Measurements from ENCODE around the gene SH3RF3.
A peak's percentile ranks its signal among the peaks of the same experiment; 100 is the strongest.

Gene SH3RF3

GRCh38 chr2:109507217-109507616, 378.2 kb downstream of the SH3RF3 start:
- no peak for DNase-seq (ENCODE audit: low read depth)

DNA sequence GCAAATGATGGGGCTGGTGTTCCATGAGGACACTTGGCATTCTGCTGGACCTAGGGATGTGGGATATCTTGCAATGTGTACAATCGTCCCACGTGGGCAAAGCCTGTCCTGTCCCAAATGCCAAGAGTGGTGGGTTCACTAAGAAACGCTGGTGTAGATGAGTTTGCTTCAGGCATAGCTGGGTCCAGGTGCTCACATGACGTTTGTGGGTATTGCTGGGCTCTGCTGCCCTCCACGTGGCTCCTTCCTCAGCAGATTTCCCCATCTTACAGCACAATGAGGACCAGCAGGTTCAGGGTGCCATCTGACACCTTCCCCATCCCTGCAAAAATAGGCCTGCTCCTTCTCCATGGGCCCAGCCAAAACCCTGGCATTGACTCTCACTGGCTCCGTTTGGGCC, 378.8 kb downstream of the SH3RF3 start:
- no peak for DNase-seq (ENCODE audit: low read depth)

DNA sequence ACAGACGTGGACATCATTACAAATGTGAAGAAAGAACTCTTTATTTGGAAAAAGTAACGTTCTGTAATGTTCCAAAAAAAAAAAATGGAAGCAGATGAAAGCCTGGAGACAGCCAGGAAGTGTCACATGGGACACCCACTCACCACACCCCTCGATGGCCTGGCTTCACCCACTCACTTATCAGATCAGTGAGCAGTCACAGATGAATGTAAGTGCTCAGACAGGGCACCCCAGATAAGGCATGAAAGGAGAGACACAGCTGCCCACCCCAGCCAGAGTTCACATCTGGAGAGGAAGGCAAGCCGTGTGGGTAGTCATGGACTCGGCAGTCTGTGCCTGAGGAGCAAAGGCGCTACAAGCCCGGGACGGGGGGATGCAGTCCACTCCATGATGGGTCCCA, 379.6 kb downstream of the SH3RF3 start:
- no peak for DNase-seq (ENCODE audit: low read depth)

DNA sequence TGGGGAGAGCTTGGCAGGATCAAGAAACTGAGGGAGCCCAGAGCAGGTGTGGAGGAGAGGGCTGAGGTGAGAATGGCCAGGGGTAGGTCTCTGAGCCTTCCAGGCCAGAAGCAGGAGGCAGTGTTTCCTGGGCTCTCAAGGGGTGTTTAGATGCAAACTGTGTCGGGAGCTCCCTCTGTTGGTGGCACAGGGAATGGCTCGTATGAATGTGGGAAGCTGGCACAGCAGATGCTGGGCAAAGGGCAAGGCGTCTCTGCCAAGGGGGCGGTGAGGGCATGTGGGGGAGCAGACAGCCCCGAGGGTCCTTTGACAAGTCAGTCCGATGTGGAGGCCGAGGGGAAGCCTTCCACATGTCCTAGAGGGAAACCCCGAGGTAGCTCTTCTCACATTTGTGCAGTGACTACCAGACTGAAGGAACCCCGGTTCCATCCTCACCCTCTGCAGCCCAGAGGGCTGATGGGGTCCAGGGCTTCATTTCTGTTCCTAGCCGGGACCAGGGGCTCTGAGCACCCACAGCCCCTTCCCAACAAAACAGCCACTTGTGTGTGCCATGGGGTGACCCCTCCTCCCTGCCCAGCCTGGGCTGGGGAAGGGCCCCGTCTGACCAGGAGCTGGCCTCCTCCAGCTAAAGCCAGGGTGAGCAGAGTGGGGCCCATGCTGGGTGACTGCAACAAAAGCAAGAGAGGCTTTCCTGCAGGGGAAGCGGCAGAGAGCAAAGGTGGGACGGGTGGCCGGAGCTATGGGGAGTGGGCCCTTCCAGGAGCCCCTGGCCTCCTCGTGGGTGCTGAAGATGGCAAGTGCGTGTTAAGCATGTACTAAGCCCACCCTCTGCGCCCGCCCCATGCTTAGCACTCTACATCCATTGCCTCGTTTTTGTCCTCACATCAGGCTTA, 381.4 kb downstream of the SH3RF3 start:
- DNase-seq (ENCODE audit: low read depth) = peak; percentile 54

DNA sequence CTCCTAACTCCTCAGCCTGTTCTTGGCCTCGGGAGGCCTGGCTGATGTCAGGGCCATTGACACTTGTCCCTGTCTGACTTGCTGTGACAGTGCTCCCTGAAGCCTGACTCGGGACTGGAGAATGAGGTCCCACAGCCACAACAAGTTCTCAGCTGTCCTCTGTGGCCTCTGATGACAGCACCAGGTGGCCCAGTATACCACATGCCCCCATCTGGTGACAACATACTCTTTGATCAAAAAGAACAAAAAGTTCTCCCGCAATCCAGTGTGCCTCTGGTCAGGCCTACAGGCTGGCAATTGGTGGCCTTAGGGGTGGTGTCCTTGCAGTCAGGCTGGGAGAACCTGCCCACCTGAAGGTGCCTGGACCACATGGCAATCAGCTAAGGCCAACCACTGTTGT, 382.2 kb downstream of the SH3RF3 start:
- no peak for DNase-seq (ENCODE audit: low read depth)

- no peak for DNase-seq (ENCODE audit: low read depth)
Observed at GRCh38 chr2:109512076-109512475, 383.1 kb downstream of the SH3RF3 start.

GRCh38 chr2:109513230-109513629, 384.2 kb downstream of the SH3RF3 start:
- no peak for DNase-seq (ENCODE audit: low read depth)

DNA sequence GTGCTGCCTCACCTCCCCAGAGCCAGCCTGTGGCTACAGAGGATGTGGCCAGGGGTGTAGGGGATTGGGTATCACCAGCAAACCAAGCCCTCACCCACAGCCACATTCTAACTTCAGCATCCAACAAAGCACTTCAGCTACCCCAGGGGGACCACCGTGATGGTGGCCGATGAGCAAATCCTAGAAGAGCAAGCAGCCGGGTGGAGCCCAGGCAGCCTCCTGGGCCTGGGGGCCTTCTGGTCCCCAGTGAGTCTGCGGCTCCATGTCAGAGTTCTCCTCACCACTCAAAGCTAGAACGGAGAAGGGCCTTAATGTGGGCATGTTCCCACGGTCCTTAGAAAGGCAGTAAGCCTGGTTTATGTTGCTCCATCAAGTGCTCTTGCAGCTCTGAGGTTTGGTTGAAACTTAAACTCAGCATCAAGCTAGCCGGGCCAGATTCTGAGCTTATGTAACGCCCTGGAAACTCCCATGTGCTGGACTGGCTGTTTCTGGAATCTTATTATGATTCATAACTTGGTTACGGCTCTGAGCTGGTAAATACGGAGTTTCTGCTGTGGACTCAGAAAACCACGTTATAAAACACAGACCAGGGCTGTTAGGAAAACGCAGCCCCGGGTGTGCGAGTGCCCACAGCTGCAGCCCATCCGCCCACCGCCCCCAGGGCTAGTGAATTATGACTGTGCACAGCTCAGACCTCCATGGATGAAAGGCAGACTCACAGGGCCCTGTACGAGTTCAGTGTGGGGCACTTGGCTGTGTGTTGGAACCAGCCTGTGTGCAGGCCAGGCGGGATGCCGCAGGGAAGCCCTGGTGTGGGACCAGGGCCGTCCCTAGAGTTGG, 385.0 kb downstream of the SH3RF3 start:
- peak; percentile 95 for DNase-seq (ENCODE audit: low read depth)

DNA sequence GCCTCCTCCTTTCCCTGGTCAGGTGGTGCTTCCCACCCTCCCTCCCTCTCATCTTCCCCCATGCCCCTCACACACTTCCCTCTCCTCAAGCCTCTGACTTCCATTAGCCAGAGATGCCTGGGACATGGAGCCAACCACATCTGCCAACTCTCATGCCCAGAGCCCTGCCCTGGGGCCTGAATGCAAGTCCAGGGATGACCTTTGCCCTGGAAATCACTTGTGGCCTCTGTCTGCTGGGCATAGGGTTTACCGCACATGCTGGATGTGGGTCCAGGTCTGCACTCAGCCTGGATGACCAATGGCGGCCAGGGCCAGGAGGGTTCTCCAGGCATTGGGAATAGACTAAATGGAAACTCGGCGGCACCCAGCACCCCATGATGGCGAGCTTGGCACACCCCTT, 385.9 kb downstream of the SH3RF3 start:
- DNase-seq (ENCODE audit: low read depth) = no peak

GRCh38 chr2:109516445-109517117, 387.6 kb downstream of the SH3RF3 start:
- no peak for DNase-seq (ENCODE audit: low read depth)

- DNase-seq (ENCODE audit: low read depth) = no peak
Observed at GRCh38 chr2:109517118-109517889, 388.3 kb downstream of the SH3RF3 start.

DNA sequence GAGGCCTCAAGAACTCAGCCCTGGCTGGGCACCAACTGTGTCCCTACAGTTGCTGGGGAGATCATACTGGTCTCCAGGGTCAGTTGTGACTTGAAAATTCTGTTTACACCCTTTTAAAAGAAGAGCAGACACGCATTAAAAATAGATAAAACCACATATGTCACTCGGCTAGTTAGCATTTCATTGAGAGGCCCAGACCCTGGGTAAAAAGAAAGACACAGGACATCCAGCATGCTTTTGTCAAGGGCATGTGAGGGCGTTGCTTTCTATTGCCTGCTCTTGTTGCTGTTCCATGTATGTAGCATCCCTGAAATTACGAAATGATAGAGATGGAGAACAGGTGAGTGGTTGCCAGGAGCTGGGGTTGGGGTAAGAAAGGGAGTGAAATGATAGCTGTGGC, 390.5 kb downstream of the SH3RF3 start:
- no peak for DNase-seq (ENCODE audit: low read depth)

- DNase-seq (ENCODE audit: low read depth) = no peak
Observed at GRCh38 chr2:109521233-109522062, 392.4 kb downstream of the SH3RF3 start.

DNA sequence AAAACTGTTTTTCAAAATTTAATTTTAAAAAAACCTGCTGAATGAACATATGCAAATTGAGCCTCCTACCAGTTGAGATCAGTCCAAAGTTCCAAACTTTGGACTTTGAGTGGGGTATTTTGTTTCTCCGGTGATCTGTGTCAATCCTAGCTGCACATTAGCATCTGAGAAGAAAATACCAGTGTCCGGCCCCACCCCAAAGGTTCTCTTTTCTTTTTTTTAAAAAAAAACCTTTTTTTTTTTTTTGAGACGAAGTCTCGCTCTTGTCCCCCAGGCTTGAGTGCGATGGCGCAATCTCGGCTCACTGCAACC, 393.0 kb downstream of the SH3RF3 start:
- no peak for DNase-seq (ENCODE audit: low read depth)

- DNase-seq (ENCODE audit: low read depth) = no peak
Observed at GRCh38 chr2:109523121-109523520, 394.1 kb downstream of the SH3RF3 start.

DNA sequence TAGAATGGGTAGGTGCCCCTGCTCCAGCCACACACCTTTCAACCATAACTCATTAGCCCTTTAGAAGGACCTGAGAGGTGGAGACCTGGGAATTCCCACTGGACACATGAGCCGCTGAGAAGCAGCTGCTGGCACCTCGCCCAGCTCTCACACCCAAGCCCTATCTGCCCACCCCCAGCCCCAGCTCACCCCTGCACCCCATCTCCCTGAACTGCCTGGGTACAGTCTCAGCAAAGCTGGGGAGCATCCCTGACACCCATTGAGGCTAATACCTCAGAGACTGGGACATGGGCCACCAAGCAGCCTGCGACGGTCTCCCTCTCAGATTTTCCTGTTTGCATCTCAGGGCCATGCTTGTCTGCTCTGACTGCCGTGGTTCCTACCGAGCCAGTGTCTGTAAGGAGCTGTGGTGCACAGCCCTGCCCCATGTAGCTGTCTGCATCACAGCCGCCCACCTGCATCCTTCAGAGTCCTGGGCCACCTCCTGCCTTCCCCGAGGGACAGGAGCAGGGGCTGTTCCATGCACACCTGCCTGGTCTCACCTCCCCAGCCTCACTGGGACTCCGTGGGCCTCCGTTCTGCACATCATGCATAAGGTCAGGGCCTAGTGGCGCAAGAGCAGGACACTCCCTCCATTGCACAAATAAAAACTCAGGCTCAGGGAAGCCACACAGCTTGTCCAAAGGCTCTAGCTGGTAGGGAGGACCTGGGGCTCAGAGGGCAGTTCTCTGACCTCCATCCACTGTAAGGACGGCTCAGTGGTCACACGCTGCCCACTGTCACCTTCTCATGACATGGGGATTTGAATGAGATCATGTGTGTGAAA, 394.7 kb downstream of the SH3RF3 start:
- DNase-seq (ENCODE audit: low read depth) = no peak

GRCh38 chr2:109525836-109526235, 396.8 kb downstream of the SH3RF3 start:
- no peak for DNase-seq (ENCODE audit: low read depth)

DNA sequence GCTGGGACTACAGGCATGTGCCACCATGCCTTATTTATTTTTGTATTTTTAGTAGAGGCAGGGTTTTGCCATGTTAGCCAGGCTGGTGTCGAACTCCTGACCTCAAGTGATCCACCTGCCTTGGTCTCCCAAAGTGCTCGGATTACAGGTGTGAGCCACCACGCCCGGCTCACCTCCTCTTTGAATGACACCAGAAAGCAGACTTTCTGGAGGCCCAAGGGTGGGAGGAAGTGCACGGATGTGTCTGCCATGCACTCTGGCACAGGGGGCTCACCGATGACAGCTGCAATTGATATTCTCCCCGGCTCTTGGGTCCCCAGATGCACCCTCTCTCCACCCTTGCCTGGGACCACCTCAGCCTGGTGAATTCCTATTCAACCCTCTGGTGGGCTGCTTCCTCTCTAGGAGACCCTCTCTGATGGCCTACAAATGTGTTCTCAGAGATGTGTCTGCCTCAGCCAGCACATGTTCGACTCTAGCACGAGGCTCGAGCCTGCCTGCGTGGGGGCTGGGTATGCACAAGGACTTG, 397.5 kb downstream of the SH3RF3 start:
- DNase-seq (ENCODE audit: low read depth) = no peak

GRCh38 chr2:109527079-109527478, 398.1 kb downstream of the SH3RF3 start:
- no peak for DNase-seq (ENCODE audit: low read depth)

Measured in stromal cell of bone marrow (primary cell).